Caki2 (cell line): ENCODE data around the gene RUSF1. TPM values are rescaled to one million over a fixed set of nuclear protein-coding genes. Genes with fewer than 3 reads are reported as not detected.
"Not testable (repeated sequence)": the region's sequence is repeated elsewhere in the genome, so short reads cannot be mapped to it uniquely, and the experiment has no call there.

Source experiments
- DNase-seq: peaks from one replicate; pipeline ENCODE4 v3.0.0-alpha.2; 2015; ENCODE audit warnings: low read depth
- in situ Hi-C: cut with HindIII; loops from 2 replicates; pipeline ENCODE4 v1.10.0; 2016; ENCODE audit warnings: low sequenced_read_pairs, low pct_unique_long_range_greater_than_20kb, mixed read lengths
- total RNA-seq: library from RNA; depleted of rRNA; stranded (reverse); fragments of >200 nt; shearing (Covaris generic); gene quantifications from 2 replicates; pipeline ENCODE4 v1.2.3, GENCODE V29; 2014; ENCODE audit warnings: low replicate concordance; rRNA removed

RUSF1 gene
- total RNA-seq: 67.2 and 69.2 TPM in 2 replicates

GRCh38 chr16:31507929-31508705 is at the start of gene RUSF1:
TSS of gene RUSF1 (minus strand) at chr16:31508391. CDS start at chr16:31508373, 18 bp downstream.
- DNase-seq: peak; percentile 89
- in situ Hi-C loops: no loop called here

- in situ Hi-C loops: no loop called here
- DNase-seq: no peak
Measured at GRCh38 chr16:31542763-31543162, 34.6 kb upstream of the RUSF1 start.

- DNase-seq, in situ Hi-C loops: not testable (repeated sequence)
Measured at GRCh38 chr16:31539762-31540161, 31.6 kb upstream of the RUSF1 start.

- in situ Hi-C loops, DNase-seq: not testable (repeated sequence)
Measured at GRCh38 chr16:31538243-31538598, 30.0 kb upstream of the RUSF1 start.

- DNase-seq: no peak
- in situ Hi-C loops: no loop called here
Measured at GRCh38 chr16:31537362-31538242, 29.4 kb upstream of the RUSF1 start.

GRCh38 chr16:31536804-31537361 is 28.7 kb upstream of the RUSF1 start:
- DNase-seq: no peak
- in situ Hi-C loops: no loop called here

GRCh38 chr16:31535737-31536136 is 27.5 kb upstream of the RUSF1 start:
- in situ Hi-C loops: no loop called here
- no peak for DNase-seq

GRCh38 chr16:31532896-31533295 is 24.7 kb upstream of the RUSF1 start:
- DNase-seq: no peak
- in situ Hi-C loops: no loop called here

- in situ Hi-C loops: no loop called here
- DNase-seq: no peak
Measured at GRCh38 chr16:31532120-31532519, 23.9 kb upstream of the RUSF1 start.

- in situ Hi-C loops: no loop called here
Measured at GRCh38 chr16:31531096-31531495, 22.9 kb upstream of the RUSF1 start.

GRCh38 chr16:31530405-31530804 is 22.2 kb upstream of the RUSF1 start:
- in situ Hi-C loops: no loop called here
- DNase-seq: no peak

More at GRCh38 chr16:31531096-31531495, 22.9 kb upstream of the RUSF1 start:
- no peak for DNase-seq

GRCh38 chr16:31529937-31530312 is 21.7 kb upstream of the RUSF1 start:
- no peak for DNase-seq
- in situ Hi-C loops: no loop called here

GRCh38 chr16:31529108-31529936 is 21.1 kb upstream of the RUSF1 start:
- in situ Hi-C loops: no loop called here
- DNase-seq: no peak

GRCh38 chr16:31528523-31529107 is 20.4 kb upstream of the RUSF1 start:
- in situ Hi-C loops: no loop called here
- DNase-seq: no peak

GRCh38 chr16:31527734-31528274 is 19.6 kb upstream of the RUSF1 start, which contains the start of gene AHSP:
TSS of gene AHSP (plus strand) at chr16:31527900. CDS start at chr16:31528140, 240 bp downstream.
- no peak for DNase-seq
- in situ Hi-C loops: no loop called here

- DNase-seq: no peak
- in situ Hi-C loops: no loop called here
Measured at GRCh38 chr16:31525113-31525512, 16.9 kb upstream of the RUSF1 start.

- in situ Hi-C loops, DNase-seq: not testable (repeated sequence)
Measured at GRCh38 chr16:31523768-31524167, 15.6 kb upstream of the RUSF1 start.
